ENCODE measurements around the gene IFIT1. TPM values are rescaled to one million over a fixed set of nuclear protein-coding genes. Genes with fewer than 3 reads are reported as not detected.

The IFIT1 gene
- total and polyA plus RNA-seq, 9 of the 15 experiments (the other 6 are each of a cell fraction or from before 2014, with no cell fraction given): 0.03 to 0.40 (median 0.18) TPM

GRCh38 chr10:89343089-89343767 lies 49.2 kb upstream of the IFIT1 start (continued):
- TF ChIP-seq ZNF717 (CRISPR knock-in tag; IDR thresholded peaks at IDR 0.05) (no peak), ZNF780A (CRISPR knock-in tag; IDR thresholded peaks at IDR 0.05) (no peak), ZNF695 (CRISPR knock-in tag; IDR thresholded peaks at IDR 0.05) (no peak), SAFB (IDR thresholded peaks at IDR 0.05; ENCODE audit: borderline replicate concordance, low read depth, low read length) (no peak), HNRNPH1 (optimal IDR thresholded peaks at IDR 0.05; ENCODE audit: low read depth, low read length) (no peak), GATA2 (CRISPR knock-in tag; IDR thresholded peaks at IDR 0.05) (no peak), SMAD2 (IDR thresholded peaks at IDR 0.05; ENCODE audit: low read depth, low read length) (no peak), ZNF436 (CRISPR knock-in tag; IDR thresholded peaks at IDR 0.05) (no peak), SRSF7 (optimal IDR thresholded peaks at IDR 0.05; ENCODE audit: low read depth, low read length) (no peak), ASH1L (IDR thresholded peaks at IDR 0.05; ENCODE audit: borderline replicate concordance, low read depth, partially characterized antibody) (no peak)

GRCh38 chr10:89344156-89344555 lies 48.3 kb upstream of the IFIT1 start:
- intact Hi-C loops (cut with micrococcal nuclease): no loop called here

More at GRCh38 chr10:89344156-89344555, 48.3 kb upstream of the IFIT1 start:
- Histone ChIP-seq H3K4me2 (ENCODE audit: insufficient read depth, low read length) (no peak overlapping the region), H3K79me2 (ENCODE audit: control insufficient read depth, insufficient read depth, low read length) (no peaks in the 10 kb centered on the region), H3K27ac (ENCODE audit: extremely low read depth, low read depth, low read length) (no peak overlapping the region), H3K4me1 (replicated peaks in 1 of 2; ENCODE audit: control insufficient read depth in 2 of 2, insufficient read depth in 2 of 2, low read length in 2 of 2) (peaks cover 0 to 2% of the 10 kb centered on the region in 2 experiments; a peak in 2 of 5 replicates), H4K20me1 (replicated peaks; ENCODE audit: control insufficient read depth, insufficient read depth, low read length) (no peaks in the 10 kb centered on the region), H3K9me3 (replicated peaks; ENCODE audit: control insufficient read depth, insufficient read depth, low read depth, low read length) (no peaks in the 10 kb centered on the region), H3K4me3 (no peak overlapping the region), H3K27me3 (ENCODE audit: control insufficient read depth in 2 of 2, insufficient read depth in 2 of 2, low read length in 2 of 2) (no peaks in the 10 kb centered on the region), H3K9me1 (ENCODE audit: control insufficient read depth, insufficient read depth, low read length) (no peaks in the 10 kb centered on the region), H2AFZ (ENCODE audit: low read depth, low read length) (no peak overlapping the region), H3K9ac (ENCODE audit: insufficient read depth in 1 of 2, low read depth in 2 of 2, low read length in 2 of 2) (no peak overlapping the region), H3K36me3 (ENCODE audit: control insufficient read depth, insufficient read depth, low read length) (no peaks in the 10 kb centered on the region)
- no TSS peak for BruUV-seq (replicated peaks)
- DNase-seq (ENCODE audit: extremely low read depth in 1 of 4, low spot score in 3 of 4) (no peak), FAIRE-seq (no peak), ATAC-seq (no peak)
- in situ Hi-C loops (cut with MboI): no loop called here
- TF ChIP-seq ZBTB8A (IDR thresholded peaks at IDR 0.05; ENCODE audit: partially characterized antibody) (no peak), EWSR1 (IDR thresholded peaks at IDR 0.05; ENCODE audit: borderline replicate concordance, low read depth, partially characterized antibody) (no peak)
- 25% methylated on average over 2 of the region's 2 CpGs for WGBS (ENCODE audit: insufficient coverage, low coverage, missing lambda C conversion rate)
- ChIA-PET POLR2A (no interaction called here), CTCF (ENCODE audit: low intra/inter-chr PET ratio) (no interaction called here)
